ENCODE results near the gene CBLC.

Gene CBLC

GRCh38 chr19:44803442-44804428 is 26.0 kb downstream of the CBLC start:
- DNase-seq, result no peak

- DNase-seq, result no peak
Measured at GRCh38 chr19:44806291-44806690, 28.6 kb downstream of the CBLC start.

DNA sequence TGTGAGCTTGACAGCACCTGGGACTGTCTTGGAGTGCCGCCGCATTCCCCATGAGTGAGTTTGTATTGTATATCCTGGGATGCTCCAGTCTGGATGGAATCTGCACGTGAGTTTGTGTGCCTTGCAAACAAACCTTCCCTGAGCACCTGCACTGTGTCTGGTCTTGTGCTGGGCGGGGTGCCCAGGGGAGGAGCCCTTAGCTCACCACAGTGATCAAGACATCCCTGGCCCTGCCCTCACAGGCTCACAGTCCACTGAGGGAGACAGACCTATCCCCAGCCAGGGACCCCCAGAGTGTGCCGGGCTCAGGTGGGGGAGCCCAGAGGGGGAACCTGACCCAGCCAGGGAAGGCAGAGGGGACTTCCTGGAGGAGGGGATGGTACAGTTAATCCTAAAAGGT is 29.5 kb downstream of the CBLC start:
- no peak for DNase-seq

- no peak for DNase-seq
Measured at GRCh38 chr19:44807652-44808462, 30.2 kb downstream of the CBLC start.

- no peak for DNase-seq
Measured at GRCh38 chr19:44808463-44809371, 31.0 kb downstream of the CBLC start, which contains the start of gene BCAM. BCAM (plus strand) TSS chr19:44809103; CDS start chr19:44809125, 22 bp downstream.

DNA sequence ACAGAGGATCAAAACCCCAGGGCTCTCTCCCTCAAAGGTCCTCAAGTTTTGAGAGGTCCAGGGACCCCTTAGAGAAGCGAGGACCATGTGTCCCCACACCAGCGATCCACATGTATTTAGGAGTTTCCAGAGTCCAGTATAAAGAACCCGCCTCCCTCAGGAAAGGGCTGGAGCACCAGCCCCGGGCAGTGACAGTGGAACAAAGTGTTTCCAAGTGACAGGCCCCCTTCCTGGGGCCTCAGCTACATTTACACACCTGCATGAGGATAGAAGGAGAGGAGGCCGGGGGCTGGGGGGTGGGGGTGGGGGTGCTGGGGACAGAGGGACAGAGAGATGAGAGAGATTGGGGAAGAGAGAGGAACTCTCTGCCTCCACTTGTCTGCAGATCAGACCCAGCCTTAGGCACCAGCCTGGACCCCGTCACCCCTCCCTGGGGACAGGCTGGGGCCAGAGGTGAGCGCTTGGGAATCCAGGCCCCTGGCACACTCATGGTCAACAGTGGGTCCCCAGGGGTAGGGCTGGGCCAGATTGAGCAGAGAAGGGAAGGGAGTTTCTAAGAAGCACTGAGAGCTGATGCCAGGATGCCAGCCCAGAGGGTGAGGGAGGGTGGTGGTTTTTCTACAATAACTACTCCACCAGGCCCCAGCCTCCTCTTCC is 32.0 kb downstream of the CBLC start:
- no peak for DNase-seq

GRCh38 chr19:44810234-44811121 is 32.8 kb downstream of the CBLC start:
- DNase-seq, result no peak

- DNase-seq, result no peak
Measured at GRCh38 chr19:44811122-44811419, 33.4 kb downstream of the CBLC start.

DNA sequence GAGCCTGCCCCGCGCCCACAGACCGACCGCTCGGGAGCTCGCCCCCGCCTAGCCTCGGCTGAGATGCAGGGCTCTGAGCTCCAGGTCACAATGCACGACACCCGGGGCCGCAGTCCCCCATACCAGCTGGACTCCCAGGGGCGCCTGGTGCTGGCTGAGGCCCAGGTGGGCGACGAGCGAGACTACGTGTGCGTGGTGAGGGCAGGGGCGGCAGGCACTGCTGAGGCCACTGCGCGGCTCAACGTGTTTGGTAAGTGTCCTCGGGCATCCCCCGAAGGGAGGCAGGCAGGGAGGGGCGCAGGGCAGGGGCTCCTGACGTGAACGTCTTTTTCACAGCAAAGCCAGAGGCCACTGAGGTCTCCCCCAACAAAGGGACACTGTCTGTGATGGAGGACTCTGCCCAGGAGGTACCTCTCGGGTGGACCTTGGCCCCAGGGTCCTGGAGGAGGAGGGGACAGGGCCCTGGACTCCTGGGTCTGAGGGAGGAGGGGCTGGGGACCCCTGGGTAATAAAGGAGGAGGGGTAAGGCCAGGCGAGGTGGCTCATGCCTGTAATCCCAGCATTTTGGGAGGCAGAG is 34.5 kb downstream of the CBLC start:
- DNase-seq, result no peak

- DNase-seq, result no peak
Measured at GRCh38 chr19:44813070-44813840, 35.6 kb downstream of the CBLC start.

DNA sequence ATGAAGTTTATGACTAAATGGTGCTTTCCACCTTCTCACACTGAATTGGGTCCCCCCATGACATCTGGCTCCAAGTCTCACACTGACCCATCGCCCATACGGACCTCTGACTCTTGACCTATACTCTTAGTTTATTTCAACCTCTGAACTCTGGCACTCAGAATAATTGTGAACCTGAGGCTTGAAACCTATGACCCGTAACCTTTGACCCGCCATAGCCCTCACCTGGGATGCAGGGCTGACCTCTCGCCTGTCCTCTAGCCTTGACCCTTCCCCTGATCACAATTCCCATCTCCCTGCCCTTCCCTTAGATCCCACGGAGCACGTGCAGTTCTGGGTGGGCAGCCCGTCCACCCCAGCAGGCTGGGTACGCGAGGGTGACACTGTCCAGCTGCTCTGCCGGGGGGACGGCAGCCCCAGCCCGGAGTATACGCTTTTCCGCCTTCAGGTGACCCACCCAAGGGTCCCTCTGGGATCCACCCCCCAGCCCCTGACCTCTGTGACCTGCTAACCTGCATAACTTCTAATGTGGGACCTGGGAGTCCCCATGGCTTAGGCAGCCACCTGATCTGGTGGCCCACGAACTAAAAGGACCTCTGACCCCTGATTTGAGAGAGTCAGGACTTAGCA is 36.3 kb downstream of the CBLC start:
- DNase-seq, result no peak

DNA sequence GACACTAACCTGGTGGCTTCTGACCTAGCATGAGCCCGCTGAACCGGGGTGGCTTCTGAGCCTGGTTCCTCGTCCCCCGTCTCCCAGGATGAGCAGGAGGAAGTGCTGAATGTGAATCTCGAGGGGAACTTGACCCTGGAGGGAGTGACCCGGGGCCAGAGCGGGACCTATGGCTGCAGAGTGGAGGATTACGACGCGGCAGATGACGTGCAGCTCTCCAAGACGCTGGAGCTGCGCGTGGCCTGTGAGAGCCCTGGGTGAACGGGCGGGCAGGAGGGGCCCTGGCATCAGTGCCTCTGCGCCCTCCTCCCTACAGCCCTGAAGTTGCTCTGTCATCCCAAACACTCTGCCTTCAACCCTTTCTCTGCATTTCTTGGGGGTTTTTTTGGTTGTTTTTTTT is 36.8 kb downstream of the CBLC start:
- DNase-seq, result no peak

GRCh38 chr19:44816301-44816700 is 38.6 kb downstream of the CBLC start:
- no peak for DNase-seq

DNA sequence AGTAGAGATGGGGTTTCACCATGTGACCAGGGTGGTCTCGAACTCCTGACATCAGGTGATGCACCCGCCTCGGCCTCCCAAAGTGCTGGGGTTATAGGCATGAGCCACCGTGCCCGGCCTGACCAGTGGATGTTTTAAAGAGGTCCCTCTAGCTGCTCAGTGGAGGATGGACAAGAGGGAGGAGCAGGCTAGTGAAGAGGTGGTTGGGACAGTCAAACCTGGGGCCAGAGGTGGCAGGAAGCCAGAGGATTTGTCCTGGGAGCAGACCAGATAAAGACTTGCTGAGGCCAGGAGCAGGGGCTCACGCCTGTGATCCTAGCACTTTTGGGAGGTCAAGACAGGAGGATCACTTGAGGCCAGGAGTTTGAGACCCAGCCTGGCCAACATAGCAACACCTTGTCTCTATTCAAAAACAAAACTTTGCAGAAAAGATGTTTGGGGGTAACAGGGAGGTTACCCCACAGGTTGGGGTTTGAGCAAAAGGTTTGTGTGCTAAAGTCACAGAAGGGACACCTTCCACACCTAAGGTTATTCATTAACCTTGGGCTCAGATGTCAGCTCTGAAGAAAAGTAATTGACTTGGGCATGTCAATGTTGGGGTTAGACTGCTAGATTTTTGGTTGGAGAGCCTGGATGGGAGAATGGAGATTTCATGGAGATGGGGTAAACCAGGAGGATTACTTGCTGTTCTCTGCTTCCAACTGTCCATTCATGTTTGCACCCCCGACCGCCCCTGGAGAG is 40.2 kb downstream of the CBLC start:
- DNase-seq, result no peak

DNA sequence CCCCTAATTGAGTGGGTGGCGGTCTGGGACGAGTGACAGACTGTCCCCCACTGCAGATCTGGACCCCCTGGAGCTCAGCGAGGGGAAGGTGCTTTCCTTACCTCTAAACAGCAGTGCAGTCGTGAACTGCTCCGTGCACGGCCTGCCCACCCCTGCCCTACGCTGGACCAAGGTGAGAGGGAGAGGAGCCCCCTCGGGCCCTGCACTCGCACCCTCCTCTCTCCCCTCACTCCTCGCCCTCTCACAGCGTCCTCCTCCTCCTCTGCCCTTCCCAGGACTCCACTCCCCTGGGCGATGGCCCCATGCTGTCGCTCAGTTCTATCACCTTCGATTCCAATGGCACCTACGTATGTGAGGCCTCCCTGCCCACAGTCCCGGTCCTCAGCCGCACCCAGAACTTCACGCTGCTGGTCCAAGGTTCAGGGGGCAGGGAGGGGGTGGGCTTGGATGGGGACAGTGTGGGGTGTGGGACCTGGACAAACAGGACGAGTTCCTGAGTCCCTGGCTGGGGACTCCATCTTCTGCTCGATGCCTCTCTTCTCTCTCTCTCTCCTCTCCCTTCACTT is 40.9 kb downstream of the CBLC start:
- DNase-seq, result no peak

DNA sequence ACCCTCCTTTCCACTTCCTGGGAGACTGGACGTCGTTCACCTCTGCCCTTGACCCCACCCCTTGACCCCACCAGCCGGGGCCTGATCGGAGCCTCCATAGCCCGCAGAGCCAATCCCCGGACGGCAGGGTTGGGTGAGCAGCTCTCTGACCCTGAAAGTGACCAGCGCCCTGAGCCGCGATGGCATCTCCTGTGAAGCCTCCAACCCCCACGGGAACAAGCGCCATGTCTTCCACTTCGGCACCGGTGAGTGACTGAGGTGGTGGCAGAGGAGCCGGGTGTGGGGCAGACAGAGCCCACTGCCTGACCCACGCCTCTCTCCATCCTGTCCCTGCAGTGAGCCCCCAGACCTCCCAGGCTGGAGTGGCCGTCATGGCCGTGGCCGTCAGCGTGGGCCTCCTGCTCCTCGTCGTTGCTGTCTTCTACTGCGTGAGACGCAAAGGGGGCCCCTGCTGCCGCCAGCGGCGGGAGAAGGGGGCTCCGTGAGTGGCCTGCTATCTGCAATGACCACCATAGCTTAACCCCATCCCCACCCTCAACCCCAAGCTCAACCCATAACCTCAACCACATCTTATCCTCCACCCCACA is 41.6 kb downstream of the CBLC start:
- no peak for DNase-seq

DNA sequence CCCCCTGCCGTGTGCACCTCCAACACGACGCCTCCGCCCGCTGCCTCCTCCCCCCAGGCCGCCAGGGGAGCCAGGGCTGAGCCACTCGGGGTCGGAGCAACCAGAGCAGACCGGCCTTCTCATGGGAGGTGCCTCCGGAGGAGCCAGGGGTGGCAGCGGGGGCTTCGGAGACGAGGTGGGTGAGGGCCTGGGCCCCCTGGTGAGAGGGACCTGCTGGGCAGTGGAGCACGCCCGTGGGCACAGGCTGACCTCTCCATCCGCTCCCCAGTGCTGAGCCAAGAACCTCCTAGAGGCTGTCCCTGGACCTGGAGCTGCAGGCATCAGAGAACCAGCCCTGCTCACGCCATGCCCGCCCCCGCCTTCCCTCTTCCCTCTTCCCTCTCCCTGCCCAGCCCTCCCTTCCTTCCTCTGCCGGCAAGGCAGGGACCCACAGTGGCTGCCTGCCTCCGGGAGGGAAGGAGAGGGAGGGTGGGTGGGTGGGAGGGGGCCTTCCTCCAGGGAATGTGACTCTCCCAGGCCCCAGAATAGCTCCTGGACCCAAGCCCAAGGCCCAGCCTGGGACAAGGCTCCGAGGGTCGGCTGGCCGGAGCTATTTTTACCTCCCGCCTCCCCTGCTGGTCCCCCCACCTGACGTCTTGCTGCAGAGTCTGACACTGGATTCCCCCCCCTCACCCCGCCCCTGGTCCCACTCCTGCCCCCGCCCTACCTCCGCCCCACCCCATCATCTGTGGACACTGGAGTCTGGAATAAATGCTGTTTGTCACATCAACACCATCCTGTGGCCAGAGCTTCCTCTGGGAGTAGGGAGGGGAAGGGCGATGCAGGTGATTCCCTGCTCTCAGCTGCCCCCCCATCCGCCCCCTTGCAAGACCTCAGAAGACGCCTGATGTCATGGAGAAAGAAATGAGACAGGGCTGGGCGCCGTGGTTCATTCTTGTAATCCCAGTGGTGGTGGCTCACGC is 43.2 kb downstream of the CBLC start:
- DNase-seq, result no peak

Measured in NCI-H1694 (cell line).